GM19035 (cell line): Measurements from ENCODE around the gene FOSL2.

ENCODE experiments used
- ATAC-seq: cut with Tn5 transposase; IDR thresholded peaks from one replicate; pipeline ENCODE4 v1.9.1; 2021; ENCODE audit not compliant: unreplicated experiment

FOSL2 gene

GRCh38 chr2:28392297-28393113 is at the start of gene FOSL2:
Gene FOSL2 (plus strand): TSS chr2:28392858. CDS start chr2:28393721, 863 bp downstream.
- peak; percentile 75 for ATAC-seq

- no peak for ATAC-seq
Measured at GRCh38 chr2:28343184-28343942, 49.3 kb upstream of the FOSL2 start.

GRCh38 chr2:28343971-28344715 is 48.5 kb upstream of the FOSL2 start:
- no peak for ATAC-seq

GRCh38 chr2:28344756-28345373 is 47.8 kb upstream of the FOSL2 start:
- ATAC-seq = no peak

GRCh38 chr2:28345619-28346018 is 47.0 kb upstream of the FOSL2 start:
- no peak for ATAC-seq

- no peak for ATAC-seq
Measured at GRCh38 chr2:28346587-28346986, 46.1 kb upstream of the FOSL2 start.

GRCh38 chr2:28347193-28347592 is 45.5 kb upstream of the FOSL2 start:
- no peak for ATAC-seq

- no peak for ATAC-seq
Measured at GRCh38 chr2:28347596-28347995, 45.1 kb upstream of the FOSL2 start.

GRCh38 chr2:28348149-28348567 is 44.5 kb upstream of the FOSL2 start:
- ATAC-seq = no peak

GRCh38 chr2:28348921-28349320 is 43.7 kb upstream of the FOSL2 start:
- ATAC-seq = no peak

GRCh38 chr2:28349546-28350165 is 43.0 kb upstream of the FOSL2 start:
- ATAC-seq = no peak

GRCh38 chr2:28350196-28350595 is 42.5 kb upstream of the FOSL2 start:
- ATAC-seq = no peak

- no peak for ATAC-seq
Measured at GRCh38 chr2:28350791-28351285, 41.8 kb upstream of the FOSL2 start.

GRCh38 chr2:28351621-28352020 is 41.0 kb upstream of the FOSL2 start:
- no peak for ATAC-seq

- no peak for ATAC-seq
Measured at GRCh38 chr2:28352104-28352503, 40.6 kb upstream of the FOSL2 start.

- ATAC-seq = no peak
Measured at GRCh38 chr2:28352610-28353195, 40.0 kb upstream of the FOSL2 start.

GRCh38 chr2:28354920-28355520 is 37.6 kb upstream of the FOSL2 start:
- ATAC-seq = no peak

- no peak for ATAC-seq
Measured at GRCh38 chr2:28355521-28356094, 37.0 kb upstream of the FOSL2 start.
